Lung (tissue), 12 donors: ENCODE data around the gene BMERB1. TPM values are rescaled to one million over a fixed set of nuclear protein-coding genes. Genes with fewer than 3 reads are reported as not detected.
"Not testable (repeated sequence)": the region's sequence is repeated elsewhere in the genome, so short reads cannot be mapped to it uniquely, and the experiment has no call there.

Experiments used
- ATAC-seq: fragments of 200-7000 bp; cut with Tn5 transposase; one replicate; pipeline ENCODE4 v1.9.1; 2020; ENCODE audit warnings: moderate number of reproducible peaks; ENCODE audit not compliant: insufficient read depth, low FRiP score
- DNase-seq, 3 donors: peaks; one replicate each; pipeline ENCODE4 v3.0.0-alpha.2; 2013 to 2017
- H3K27ac ChIP-seq, 2 donors: one replicate each; pipeline ENCODE4 v1.5.1; 2013; ENCODE audit warnings: mild to moderate bottlenecking in 2 of 2, moderate library complexity in 2 of 2, control low read depth in 1 of 2, inconsistent platforms in 1 of 2, low read depth in 1 of 2, low read length in 1 of 2
- H3K27me3 ChIP-seq, 3 donors: one replicate each; pipeline ENCODE4 v1.5.1; 2013; ENCODE audit warnings: low read length in 2 of 3; ENCODE audit not compliant: control insufficient read depth in 3 of 3, insufficient read depth in 3 of 3
- H3K36me3 ChIP-seq, 4 donors: one replicate each; pipeline ENCODE4 v1.5.1; 2013; ENCODE audit warnings: low read length in 4 of 4, mild to moderate bottlenecking in 1 of 4, moderate library complexity in 1 of 4; ENCODE audit not compliant: control insufficient read depth in 4 of 4, insufficient read depth in 4 of 4
- H3K4me1 ChIP-seq, 5 donors: one replicate each; pipeline ENCODE4 v1.5.1; 2013; ENCODE audit warnings: low read length in 5 of 5, mild to moderate bottlenecking in 2 of 5, moderate library complexity in 1 of 5; ENCODE audit not compliant: control insufficient read depth in 5 of 5, insufficient read depth in 5 of 5
- H3K4me3 ChIP-seq: one replicate; pipeline ENCODE4 v1.5.1; 2013; ENCODE audit warnings: mild to moderate bottlenecking, control low read depth, moderate library complexity
- H3K9ac ChIP-seq, 2 donors: one replicate each; pipeline ENCODE4 v1.5.1; 2013; ENCODE audit warnings: low read length in 2 of 2, control low read depth in 1 of 2; ENCODE audit not compliant: insufficient read depth in 1 of 2
- H3K9me3 ChIP-seq, 4 donors: one replicate each; pipeline ENCODE4 v1.5.1; 2013; ENCODE audit warnings: low read length in 3 of 4, mild to moderate bottlenecking in 1 of 4, moderate library complexity in 1 of 4; ENCODE audit not compliant: control insufficient read depth in 4 of 4, insufficient read depth in 3 of 4
- WGBS, 2 donors: extraction: QIAGEN DNeasy Blood & Tissue Kit; methylation state at CpG; one replicate each; pipeline ENCODE4 v1.1.7; 2013; 5-methylcytosine and 5-hydroxymethylcytosine counted together
- polyA plus RNA-seq, 2 donors: library from polyadenylated mRNA; stranded (reverse); fragments of 200-250 nt; gene quantifications; one replicate each; pipeline ENCODE4 v1.2.1, GENCODE V29; 2013
- total RNA-seq, 2 donors: library from RNA; depleted of rRNA in 1 of 2; stranded (reverse); fragments of >200 nt in 1 of 2; gene quantifications; one replicate each; pipeline ENCODE4 v1.2.1, GENCODE V29; 2014 to 2021
- TF ChIP-seq, protein P1 (sequence below): IDR thresholded peaks from 2 replicates; pipeline ENCODE4 v1.5.1; 2012; ENCODE audit warnings: mild to moderate bottlenecking; ENCODE audit errors: control extremely low read depth, extremely low read depth
- donor health status: control.
- donor health status: control.
- donor health status: Bipolar disorder and iron deficiency.
- donor health status: healthy.
- donor health status: DM: yes; HTN: yes; CAD: no.

Gene BMERB1
- total and polyA plus RNA-seq, 4 donors = 5.6 to 17.5 (median 7.9) TPM

DNA sequence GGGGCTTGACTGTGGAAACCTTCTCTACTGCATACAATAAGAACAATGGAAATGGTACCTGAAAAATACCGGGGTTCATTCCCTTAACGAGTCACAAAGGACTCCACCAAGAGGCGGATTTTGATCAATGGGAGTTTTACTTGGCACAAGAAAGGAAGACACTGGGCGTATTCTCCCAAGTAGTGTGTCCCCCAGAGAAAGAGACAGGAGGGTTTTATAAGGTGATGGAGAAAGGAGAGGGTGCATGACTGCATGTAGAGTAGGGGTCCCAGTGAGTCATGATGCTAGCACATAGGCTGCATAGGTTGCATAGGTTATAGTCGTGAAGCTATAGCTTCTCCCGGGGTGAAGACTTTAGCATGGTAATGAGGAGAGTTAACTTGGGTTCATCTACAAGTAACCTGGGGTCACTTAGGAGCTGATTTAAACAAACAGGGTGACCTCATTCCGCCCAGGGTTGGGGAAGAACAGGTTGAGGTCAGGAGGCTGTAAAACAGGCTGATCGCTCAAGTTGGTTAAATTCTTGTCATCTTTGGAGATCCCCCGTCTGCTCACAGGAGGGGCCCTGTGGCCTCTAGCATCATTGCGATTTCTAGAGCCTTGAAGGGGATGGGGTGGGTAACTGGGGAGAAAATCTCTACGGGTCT, 37.3 kb upstream of the BMERB1 start:
- 93 to 97% methylated on average over 11 of the region's 11 CpGs for WGBS, 2 donors
- Histone ChIP-seq H3K36me3 (no peaks in the 10 kb centered on the region), H3K9me3 (no peaks in the 10 kb centered on the region), H3K9ac (no peak overlapping the region), H3K4me1 (peaks cover 0 to 2% (median 0%) of the 10 kb centered on the region in 5 donors), H3K4me3 (no peak overlapping the region), H3K27ac (no peak overlapping the region), H3K27me3 (no peaks in the 10 kb centered on the region)
- DNase-seq (no peak), ATAC-seq (no peak)
- TF ChIP-seq, protein P1, sequence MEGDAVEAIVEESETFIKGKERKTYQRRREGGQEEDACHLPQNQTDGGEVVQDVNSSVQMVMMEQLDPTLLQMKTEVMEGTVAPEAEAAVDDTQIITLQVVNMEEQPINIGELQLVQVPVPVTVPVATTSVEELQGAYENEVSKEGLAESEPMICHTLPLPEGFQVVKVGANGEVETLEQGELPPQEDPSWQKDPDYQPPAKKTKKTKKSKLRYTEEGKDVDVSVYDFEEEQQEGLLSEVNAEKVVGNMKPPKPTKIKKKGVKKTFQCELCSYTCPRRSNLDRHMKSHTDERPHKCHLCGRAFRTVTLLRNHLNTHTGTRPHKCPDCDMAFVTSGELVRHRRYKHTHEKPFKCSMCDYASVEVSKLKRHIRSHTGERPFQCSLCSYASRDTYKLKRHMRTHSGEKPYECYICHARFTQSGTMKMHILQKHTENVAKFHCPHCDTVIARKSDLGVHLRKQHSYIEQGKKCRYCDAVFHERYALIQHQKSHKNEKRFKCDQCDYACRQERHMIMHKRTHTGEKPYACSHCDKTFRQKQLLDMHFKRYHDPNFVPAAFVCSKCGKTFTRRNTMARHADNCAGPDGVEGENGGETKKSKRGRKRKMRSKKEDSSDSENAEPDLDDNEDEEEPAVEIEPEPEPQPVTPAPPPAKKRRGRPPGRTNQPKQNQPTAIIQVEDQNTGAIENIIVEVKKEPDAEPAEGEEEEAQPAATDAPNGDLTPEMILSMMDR = no peak

DNA sequence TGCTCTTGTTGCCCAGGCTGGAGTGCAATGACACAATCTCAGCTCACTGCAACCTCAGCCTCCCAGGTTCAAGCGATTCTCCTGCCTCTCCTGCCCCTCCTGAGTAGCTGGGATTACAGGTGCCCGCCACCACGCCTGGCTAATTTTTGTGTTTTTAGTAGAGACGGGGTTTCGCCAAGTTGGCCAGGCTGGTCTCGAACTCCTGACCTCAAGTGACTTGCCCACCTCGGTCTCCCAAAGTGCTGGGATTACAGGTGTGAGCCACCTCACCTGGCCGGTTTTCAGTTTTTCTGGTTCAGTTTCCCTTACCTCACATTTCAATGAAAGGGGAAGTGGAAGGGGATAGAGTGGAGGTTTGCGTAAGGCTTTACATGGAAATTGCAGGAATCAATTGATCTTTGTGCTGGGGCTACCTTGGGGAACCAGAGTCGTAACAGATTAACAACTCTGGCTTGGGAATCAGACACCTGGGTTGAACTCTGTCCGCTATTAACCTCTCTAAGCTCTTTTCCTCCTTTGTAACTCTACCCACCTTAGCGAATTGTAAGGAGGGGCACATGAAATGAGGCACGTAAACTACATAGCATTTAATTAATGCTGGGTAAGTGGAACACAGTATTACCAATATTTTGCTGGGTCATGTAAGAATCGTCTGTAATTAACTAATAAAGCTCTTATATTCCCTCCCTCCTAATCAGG, 35.6 kb upstream of the BMERB1 start:
- no peak for ATAC-seq
- Histone ChIP-seq H3K27me3 (no peaks in the 10 kb centered on the region), H3K9ac (no peak overlapping the region), H3K36me3 (no peaks in the 10 kb centered on the region), H3K9me3 (no peaks in the 10 kb centered on the region), H3K4me1 (peaks cover 0 to 2% (median 0%) of the 10 kb centered on the region in 5 donors), H3K4me3 (no peak overlapping the region), H3K27ac (no peak overlapping the region)
- peak in 1 of 3 donors; percentile 3 for DNase-seq
- 80 to 81% methylated on average over 14 of the region's 14 CpGs for WGBS, 2 donors
- TF ChIP-seq, protein P1 = no peak

DNA sequence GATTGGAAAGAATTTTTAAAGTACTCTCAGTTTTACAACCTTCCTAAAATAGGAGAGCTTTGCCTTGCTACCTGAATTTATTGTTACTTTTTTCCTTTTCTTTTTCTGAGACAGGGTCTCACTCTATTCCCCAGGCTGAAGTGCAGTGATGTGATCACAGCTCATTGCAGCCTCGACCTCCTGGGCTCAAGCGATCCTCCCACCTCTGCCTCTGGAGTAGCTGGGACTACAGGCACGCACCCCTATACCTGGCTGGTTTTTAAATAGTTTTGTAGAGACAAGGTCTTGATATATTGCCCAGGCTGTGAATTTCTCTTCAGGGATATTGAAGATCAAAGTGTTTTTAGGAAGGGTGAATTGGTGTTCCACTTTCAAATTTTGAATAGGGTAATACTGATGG, 35.1 kb upstream of the BMERB1 start:
- Histone ChIP-seq H3K9me3 (no peaks in the 10 kb centered on the region), H3K36me3 (no peaks in the 10 kb centered on the region), H3K27me3 (no peaks in the 10 kb centered on the region), H3K4me1 (peaks cover 0 to 2% (median 0%) of the 10 kb centered on the region in 5 donors), H3K9ac (no peak overlapping the region), H3K4me3 (no peak overlapping the region), H3K27ac (no peak overlapping the region)
- WGBS, 2 donors = 88 to 93% methylated on average over 3 of the region's 3 CpGs
- ATAC-seq (no peak), DNase-seq (no peak)
- TF ChIP-seq, protein P1 = no peak

DNA sequence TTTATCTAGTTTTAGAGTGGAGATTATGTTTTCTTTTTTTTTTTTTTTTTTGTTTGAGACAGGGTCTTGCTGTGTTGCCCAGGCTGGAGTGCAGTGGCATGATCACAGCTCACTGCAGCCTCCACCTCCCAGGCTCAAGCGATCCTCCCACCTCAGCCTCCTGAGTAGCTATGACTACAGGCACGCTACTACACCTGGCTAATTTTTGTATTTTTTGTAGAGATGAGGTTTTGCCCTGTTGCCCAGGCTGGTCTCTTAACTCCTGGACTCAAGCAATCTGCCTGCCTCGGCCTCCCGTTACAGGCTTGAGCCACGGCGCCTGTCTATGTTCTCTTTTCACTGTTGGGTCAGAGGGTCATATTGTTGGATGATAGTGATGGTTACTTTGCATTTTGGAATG, 34.1 kb upstream of the BMERB1 start:
- not testable (repeated sequence) for DNase-seq, H3K27me3 ChIP-seq, H3K9ac ChIP-seq, H3K4me1 ChIP-seq, ATAC-seq, H3K36me3 ChIP-seq, H3K9me3 ChIP-seq, H3K4me3 ChIP-seq, H3K27ac ChIP-seq
- 92 to 93% methylated on average over 6 of the region's 6 CpGs for WGBS, 2 donors
